WTC11 (cell line): ENCODE results near the gene KRT76. TPM values are rescaled to one million over a fixed set of nuclear protein-coding genes. Genes with fewer than 3 reads are reported as not detected.

Experiments used
- ATAC-seq: fragments of 200-7000 bp; cut with Tn5 transposase; 2 replicates; pipeline ENCODE4 v1.10.0; 2021; ENCODE audit warnings: mild to moderate bottlenecking, moderate library complexity
- CTCF ChIA-PET: fragments of 300-600 bp; sonication (Branson Sonifier 250); formaldehyde crosslinking; loops from one replicate; lab custom pipeline; 2021; ENCODE audit warnings: antibody characterized with exemption; lab: Charles Lee
- POLR2A ChIA-PET: fragments of 350-600 bp; sonication (Branson Sonifier 250); formaldehyde crosslinking; loops from one replicate; lab custom pipeline; 2021; ENCODE audit warnings: antibody characterized with exemption; lab: Charles Lee
- DNase-seq: peaks from one replicate; pipeline ENCODE4 v3.0.0; 2021; ENCODE audit warnings: low spot score
- H3K27ac Mint-ChIP-seq: 2 replicates; pipeline ENCODE4 v1.8.0; 2021; ENCODE audit warnings: mixed read lengths
- H3K27me3 Mint-ChIP-seq: 2 replicates; pipeline ENCODE4 v1.8.0; 2021; ENCODE audit warnings: low read depth, mild to moderate bottlenecking, moderate library complexity, mixed read lengths
- H3K36me3 Mint-ChIP-seq: 2 replicates; pipeline ENCODE4 v1.8.0; 2021; ENCODE audit warnings: mixed read lengths
- H3K4me1 Mint-ChIP-seq: 2 replicates; pipeline ENCODE4 v1.8.0; 2022; ENCODE audit warnings: mixed read lengths
- H3K4me3 Mint-ChIP-seq: 2 replicates; pipeline ENCODE4 v1.8.0; 2021; ENCODE audit warnings: mild to moderate bottlenecking, moderate library complexity, mixed read lengths
- H3K9me3 Mint-ChIP-seq: 2 replicates; pipeline ENCODE4 v1.8.0; 2021; ENCODE audit warnings: mixed read lengths
- CREM ChIP-seq: sonication (generic); formaldehyde crosslinking; IDR thresholded peaks from 2 replicates; pipeline ENCODE4 v1.8.1; 2022; ENCODE audit warnings: mild to moderate bottlenecking, missing genetic modification reagents, moderate library complexity
- E2F4 ChIP-seq: sonication (generic); formaldehyde crosslinking; IDR thresholded peaks from 2 replicates; pipeline ENCODE4 v1.8.1; 2022; ENCODE audit warnings: low read depth, mild to moderate bottlenecking, moderate library complexity, missing genetic modification reagents, borderline replicate concordance
- ELF4 ChIP-seq: sonication (generic); formaldehyde crosslinking; IDR thresholded peaks from 2 replicates; pipeline ENCODE4 v1.8.1; 2022; ENCODE audit warnings: low read depth, mild to moderate bottlenecking, moderate library complexity, missing genetic modification reagents
- MLX ChIP-seq: sonication (generic); formaldehyde crosslinking; IDR thresholded peaks from 2 replicates; pipeline ENCODE4 v1.8.1; 2023; ENCODE audit warnings: mild to moderate bottlenecking, missing genetic modification reagents, moderate library complexity
- RELA ChIP-seq: sonication (generic); formaldehyde crosslinking; IDR thresholded peaks from 2 replicates; pipeline ENCODE4 v1.8.1; 2022; ENCODE audit warnings: missing genetic modification reagents, mild to moderate bottlenecking, borderline replicate concordance
- SMAD4 ChIP-seq: sonication (generic); formaldehyde crosslinking; IDR thresholded peaks from 2 replicates; pipeline ENCODE4 v1.8.0; 2022; ENCODE audit warnings: mild to moderate bottlenecking, missing genetic modification reagents
- SP1 ChIP-seq: sonication (generic); formaldehyde crosslinking; conservative IDR thresholded peaks from 2 replicates; pipeline ENCODE4 v1.8.1; 2022; ENCODE audit warnings: missing genetic modification reagents
- TEAD4 ChIP-seq: sonication (generic); formaldehyde crosslinking; IDR thresholded peaks from 2 replicates; pipeline ENCODE4 v1.8.0; 2022; ENCODE audit warnings: mild to moderate bottlenecking, missing genetic modification reagents
- USF2 ChIP-seq: sonication (generic); formaldehyde crosslinking; IDR thresholded peaks from 2 replicates; pipeline ENCODE4 v1.8.1; 2023; ENCODE audit warnings: mild to moderate bottlenecking, missing genetic modification reagents, moderate library complexity
- ZNF317 ChIP-seq: sonication (generic); formaldehyde crosslinking; IDR thresholded peaks from 2 replicates; pipeline ENCODE4 v1.8.1; 2023; ENCODE audit warnings: low read depth, mild to moderate bottlenecking, moderate library complexity, missing genetic modification reagents, borderline replicate concordance
- ZNF671 ChIP-seq: fragments of 250-450 bp; sonication (Bioruptor Pico); IDR thresholded peaks from 2 replicates; pipeline ENCODE4 v1.8.0; 2021; ENCODE audit warnings: mild to moderate bottlenecking
- total RNA-seq: library from RNA; stranded (reverse); gene quantifications from 3 replicates; pipeline ENCODE4 v1.2.3, GENCODE V29; 2021
- TF ChIP-seq, protein P1 (sequence below): sonication (generic); formaldehyde crosslinking; IDR thresholded peaks from 2 replicates; pipeline ENCODE4 v1.8.1; 2022; ENCODE audit warnings: mild to moderate bottlenecking, missing genetic modification reagents, moderate library complexity, borderline replicate concordance
- TF ChIP-seq, protein P2 (sequence below): sonication (generic); formaldehyde crosslinking; IDR thresholded peaks from 2 replicates; pipeline ENCODE4 v1.8.0; 2022; ENCODE audit warnings: mild to moderate bottlenecking, missing genetic modification reagents
- TF ChIP-seq, protein P3 (sequence below): fragments of 200-600 bp; IDR thresholded peaks from 2 replicates; pipeline ENCODE4 v1.8.0; 2022; ENCODE audit warnings: antibody characterized with exemption
- TF ChIP-seq, protein P4 (sequence below): sonication (generic); formaldehyde crosslinking; IDR thresholded peaks from 2 replicates; pipeline ENCODE4 v1.8.1; 2022; ENCODE audit warnings: low read depth, missing genetic modification reagents, borderline replicate concordance
- TF ChIP-seq, protein P5 (sequence below): fragments of 250-450 bp; sonication (Bioruptor Pico); conservative IDR thresholded peaks from 2 replicates; pipeline ENCODE4 v1.9.0; 2021; ENCODE audit warnings: mild to moderate bottlenecking

KRT76 gene
- total RNA-seq, 1 experiment from 2014 or later: not detected

DNA sequence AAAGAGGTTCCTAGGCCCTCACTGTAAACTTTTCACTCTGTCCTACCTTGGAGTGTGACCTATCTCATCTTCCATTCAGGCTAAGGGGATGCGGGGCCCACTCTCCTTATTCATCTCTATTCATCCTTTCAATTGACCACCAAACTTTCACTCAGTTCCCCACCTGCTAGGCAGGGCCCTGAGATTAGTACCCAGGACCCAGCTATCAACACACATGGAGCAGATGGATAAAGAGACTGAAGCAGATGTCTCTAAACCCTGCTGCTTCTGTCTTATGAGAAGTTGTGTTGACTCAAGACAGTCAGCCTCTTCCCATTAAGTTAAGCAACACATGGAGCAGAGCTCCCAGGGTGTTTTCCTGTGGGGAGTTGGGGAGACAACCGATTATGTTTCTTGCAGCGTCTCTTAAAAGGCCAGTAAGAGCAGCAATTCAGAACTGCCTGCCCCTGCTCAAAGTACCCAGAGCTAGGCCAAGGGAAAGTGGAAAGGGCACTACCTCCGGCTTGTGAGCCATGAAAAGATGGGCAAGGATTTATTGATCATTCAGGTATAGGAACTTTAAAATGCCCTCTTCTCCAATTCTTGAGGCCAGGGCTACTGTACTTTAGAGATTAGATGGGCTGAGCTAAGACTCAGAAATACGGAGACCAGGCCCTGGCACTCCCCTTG, 10.7 kb downstream of the KRT76 start:
- ATAC-seq (no peak), DNase-seq (no peak)
- POLR2A ChIA-PET: no interaction called here
- Mint-ChIP-seq H3K4me3 (no peak overlapping the region), H3K36me3 (peaks cover 4% of the 10 kb centered on the region), H3K9me3 (peaks cover 8% of the 10 kb centered on the region), H3K27ac (no peak overlapping the region), H3K4me1 (no peaks in the 10 kb centered on the region), H3K27me3 (peaks cover 8% of the 10 kb centered on the region)
- CTCF ChIA-PET: interaction anchor here (0.6 kb wide), 1 partner anchor 251 kb away, joined by 3 read pairs; no protein-coding TSS in a partner anchor
- TF ChIP-seq USF2 (CRISPR knock-in tag): no peak
- TF ChIP-seq RELA (CRISPR knock-in tag): no peak
- TF ChIP-seq E2F4: no peak
- no peak for TF ChIP-seq ZNF317 (CRISPR knock-in tag)
- TF ChIP-seq, protein P1, sequence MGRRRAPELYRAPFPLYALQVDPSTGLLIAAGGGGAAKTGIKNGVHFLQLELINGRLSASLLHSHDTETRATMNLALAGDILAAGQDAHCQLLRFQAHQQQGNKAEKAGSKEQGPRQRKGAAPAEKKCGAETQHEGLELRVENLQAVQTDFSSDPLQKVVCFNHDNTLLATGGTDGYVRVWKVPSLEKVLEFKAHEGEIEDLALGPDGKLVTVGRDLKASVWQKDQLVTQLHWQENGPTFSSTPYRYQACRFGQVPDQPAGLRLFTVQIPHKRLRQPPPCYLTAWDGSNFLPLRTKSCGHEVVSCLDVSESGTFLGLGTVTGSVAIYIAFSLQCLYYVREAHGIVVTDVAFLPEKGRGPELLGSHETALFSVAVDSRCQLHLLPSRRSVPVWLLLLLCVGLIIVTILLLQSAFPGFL: no peak
- TF ChIP-seq, protein P2, sequence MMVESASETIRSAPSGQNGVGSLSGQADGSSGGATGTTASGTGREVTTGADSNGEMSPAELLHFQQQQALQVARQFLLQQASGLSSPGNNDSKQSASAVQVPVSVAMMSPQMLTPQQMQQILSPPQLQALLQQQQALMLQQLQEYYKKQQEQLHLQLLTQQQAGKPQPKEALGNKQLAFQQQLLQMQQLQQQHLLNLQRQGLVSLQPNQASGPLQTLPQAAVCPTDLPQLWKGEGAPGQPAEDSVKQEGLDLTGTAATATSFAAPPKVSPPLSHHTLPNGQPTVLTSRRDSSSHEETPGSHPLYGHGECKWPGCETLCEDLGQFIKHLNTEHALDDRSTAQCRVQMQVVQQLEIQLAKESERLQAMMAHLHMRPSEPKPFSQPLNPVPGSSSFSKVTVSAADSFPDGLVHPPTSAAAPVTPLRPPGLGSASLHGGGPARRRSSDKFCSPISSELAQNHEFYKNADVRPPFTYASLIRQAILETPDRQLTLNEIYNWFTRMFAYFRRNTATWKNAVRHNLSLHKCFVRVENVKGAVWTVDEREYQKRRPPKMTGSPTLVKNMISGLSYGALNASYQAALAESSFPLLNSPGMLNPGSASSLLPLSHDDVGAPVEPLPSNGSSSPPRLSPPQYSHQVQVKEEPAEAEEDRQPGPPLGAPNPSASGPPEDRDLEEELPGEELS (CRISPR knock-in tag): no peak
- TF ChIP-seq ZNF671 (CRISPR knock-in tag): no peak
- TF ChIP-seq SP1: no peak
- TF ChIP-seq MLX: no peak
- no peak for TF ChIP-seq CREM
- TF ChIP-seq, protein P3, sequence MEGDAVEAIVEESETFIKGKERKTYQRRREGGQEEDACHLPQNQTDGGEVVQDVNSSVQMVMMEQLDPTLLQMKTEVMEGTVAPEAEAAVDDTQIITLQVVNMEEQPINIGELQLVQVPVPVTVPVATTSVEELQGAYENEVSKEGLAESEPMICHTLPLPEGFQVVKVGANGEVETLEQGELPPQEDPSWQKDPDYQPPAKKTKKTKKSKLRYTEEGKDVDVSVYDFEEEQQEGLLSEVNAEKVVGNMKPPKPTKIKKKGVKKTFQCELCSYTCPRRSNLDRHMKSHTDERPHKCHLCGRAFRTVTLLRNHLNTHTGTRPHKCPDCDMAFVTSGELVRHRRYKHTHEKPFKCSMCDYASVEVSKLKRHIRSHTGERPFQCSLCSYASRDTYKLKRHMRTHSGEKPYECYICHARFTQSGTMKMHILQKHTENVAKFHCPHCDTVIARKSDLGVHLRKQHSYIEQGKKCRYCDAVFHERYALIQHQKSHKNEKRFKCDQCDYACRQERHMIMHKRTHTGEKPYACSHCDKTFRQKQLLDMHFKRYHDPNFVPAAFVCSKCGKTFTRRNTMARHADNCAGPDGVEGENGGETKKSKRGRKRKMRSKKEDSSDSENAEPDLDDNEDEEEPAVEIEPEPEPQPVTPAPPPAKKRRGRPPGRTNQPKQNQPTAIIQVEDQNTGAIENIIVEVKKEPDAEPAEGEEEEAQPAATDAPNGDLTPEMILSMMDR: no peak
- no peak for TF ChIP-seq TEAD4 (CRISPR knock-in tag)
- TF ChIP-seq SMAD4 (CRISPR knock-in tag): no peak
- TF ChIP-seq, protein P4, sequence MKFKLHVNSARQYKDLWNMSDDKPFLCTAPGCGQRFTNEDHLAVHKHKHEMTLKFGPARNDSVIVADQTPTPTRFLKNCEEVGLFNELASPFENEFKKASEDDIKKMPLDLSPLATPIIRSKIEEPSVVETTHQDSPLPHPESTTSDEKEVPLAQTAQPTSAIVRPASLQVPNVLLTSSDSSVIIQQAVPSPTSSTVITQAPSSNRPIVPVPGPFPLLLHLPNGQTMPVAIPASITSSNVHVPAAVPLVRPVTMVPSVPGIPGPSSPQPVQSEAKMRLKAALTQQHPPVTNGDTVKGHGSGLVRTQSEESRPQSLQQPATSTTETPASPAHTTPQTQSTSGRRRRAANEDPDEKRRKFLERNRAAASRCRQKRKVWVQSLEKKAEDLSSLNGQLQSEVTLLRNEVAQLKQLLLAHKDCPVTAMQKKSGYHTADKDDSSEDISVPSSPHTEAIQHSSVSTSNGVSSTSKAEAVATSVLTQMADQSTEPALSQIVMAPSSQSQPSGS: no peak
- TF ChIP-seq ELF4 (CRISPR knock-in tag): no peak
- TF ChIP-seq, protein P5, sequence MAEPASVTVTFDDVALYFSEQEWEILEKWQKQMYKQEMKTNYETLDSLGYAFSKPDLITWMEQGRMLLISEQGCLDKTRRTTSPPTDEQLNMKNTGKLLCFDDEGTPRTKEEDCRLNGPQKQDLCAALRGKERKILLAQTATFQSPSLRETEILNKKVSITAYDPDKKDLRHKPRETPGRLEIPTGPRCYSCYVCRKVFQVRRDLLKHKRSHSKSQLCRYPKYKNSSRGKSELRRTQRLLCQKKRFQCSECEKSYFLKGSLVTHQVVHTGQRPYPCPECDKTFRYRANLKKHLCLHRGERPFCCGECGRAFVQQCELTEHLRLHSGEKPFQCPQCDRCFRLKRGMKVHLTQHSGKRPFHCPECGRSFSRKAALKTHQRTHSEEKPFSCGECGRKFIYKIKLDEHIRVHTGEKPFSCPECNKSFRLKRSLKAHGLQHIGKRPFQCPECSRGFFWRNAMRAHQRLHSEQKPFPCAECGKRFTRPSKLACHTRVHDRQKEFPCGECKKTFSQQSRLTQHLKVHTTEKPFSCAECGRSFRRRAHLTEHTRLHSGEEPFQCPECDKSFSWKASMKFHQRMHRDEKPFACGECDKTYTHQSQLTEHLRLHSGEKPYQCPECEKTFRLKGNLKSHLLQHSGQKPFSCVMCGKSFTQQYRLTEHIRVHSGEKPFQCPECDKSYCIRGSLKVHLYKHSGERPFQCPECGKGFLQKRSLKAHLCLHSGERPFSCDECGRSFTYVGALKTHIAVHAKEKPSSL: no peak
